Measurements from ENCODE around the gene SLC35E3.
A peak's percentile ranks its signal among the peaks of the same experiment; 100 is the strongest.

SLC35E3 gene

GRCh38 chr12:68745904-68746571 lies at the start of gene SLC35E3:
Gene SLC35E3 (plus strand): TSS chr12:68746176. CDS start chr12:68746378, 202 bp downstream.
- peak; percentile 96 for DNase-seq
- peak within 1 kb of the TSS; percentile 92 for H3K27ac Mint-ChIP-seq
- peaks cover 21% of the 10 kb centered on the region for H3K36me3 Mint-ChIP-seq
- CTCF ChIA-PET = interaction anchor here (1.1 kb wide), 1 partner anchor 386 kb away, joined by 3 read pairs; no protein-coding TSS in a partner anchor
- H3K4me3 Mint-ChIP-seq = peak within 1 kb of the TSS; percentile 98
- no peaks in the 10 kb centered on the region for H3K9me3 Mint-ChIP-seq
- peaks cover 63% of the 10 kb centered on the region for H3K4me1 Mint-ChIP-seq
- no peaks in the 10 kb centered on the region for H3K27me3 Mint-ChIP-seq

GRCh38 chr12:68699486-68699885 lies 46.5 kb upstream of the SLC35E3 start:
- H3K4me3 Mint-ChIP-seq = no peak overlapping the region
- no peak for DNase-seq
- H3K9me3 Mint-ChIP-seq = no peaks in the 10 kb centered on the region
- no peaks in the 10 kb centered on the region for H3K27me3 Mint-ChIP-seq
- no peak overlapping the region for H3K27ac Mint-ChIP-seq
- H3K4me1 Mint-ChIP-seq = no peaks in the 10 kb centered on the region
- CTCF ChIA-PET = no interaction called here
- H3K36me3 Mint-ChIP-seq = peaks cover 42% of the 10 kb centered on the region

- DNase-seq = no peak
- H3K4me1 Mint-ChIP-seq = peaks cover 2% of the 10 kb centered on the region
- H3K27me3 Mint-ChIP-seq = no peaks in the 10 kb centered on the region
- CTCF ChIA-PET = no interaction called here
- no peak overlapping the region for H3K4me3 Mint-ChIP-seq
- no peaks in the 10 kb centered on the region for H3K9me3 Mint-ChIP-seq
- H3K36me3 Mint-ChIP-seq = peaks cover 35% of the 10 kb centered on the region
- no peak overlapping the region for H3K27ac Mint-ChIP-seq
These were observed 18.2 kb upstream of the SLC35E3 start for GRCh38 chr12:68727776-68728175.

- no peaks in the 10 kb centered on the region for H3K27me3 Mint-ChIP-seq
- H3K4me1 Mint-ChIP-seq = peaks cover 2% of the 10 kb centered on the region
- DNase-seq = no peak
- peaks cover 28% of the 10 kb centered on the region for H3K36me3 Mint-ChIP-seq
- H3K4me3 Mint-ChIP-seq = no peak overlapping the region
- CTCF ChIA-PET = no interaction called here
- no peaks in the 10 kb centered on the region for H3K9me3 Mint-ChIP-seq
- no peak overlapping the region for H3K27ac Mint-ChIP-seq
These were observed 12.3 kb upstream of the SLC35E3 start for GRCh38 chr12:68733661-68734071.

- Mint-ChIP-seq H3K4me1 (peaks cover 13% of the 10 kb centered on the region), H3K27me3 (no peaks in the 10 kb centered on the region), H3K36me3 (peaks cover 24% of the 10 kb centered on the region), H3K27ac (no peak overlapping the region), H3K4me3 (no peak overlapping the region), H3K9me3 (no peaks in the 10 kb centered on the region)
- no peak for DNase-seq
- CTCF ChIA-PET = no interaction called here
These were observed 6.1 kb upstream of the SLC35E3 start for GRCh38 chr12:68739891-68740290.

- CTCF ChIA-PET = no interaction called here
- Mint-ChIP-seq H3K27me3 (no peaks in the 10 kb centered on the region), H3K36me3 (peaks cover 18% of the 10 kb centered on the region), H3K4me1 (peaks cover 39% of the 10 kb centered on the region), H3K27ac (no peak overlapping the region), H3K4me3 (no peak overlapping the region), H3K9me3 (no peaks in the 10 kb centered on the region)
- no peak for DNase-seq
These were observed 2.6 kb upstream of the SLC35E3 start for GRCh38 chr12:68743356-68743755.

- no peaks in the 10 kb centered on the region for H3K27me3 Mint-ChIP-seq
- peak overlapping the region; percentile 92 for H3K27ac Mint-ChIP-seq
- CTCF ChIA-PET = interaction anchor here (1.1 kb wide), 1 partner anchor 385 kb away, joined by 3 read pairs; no protein-coding TSS in a partner anchor
- H3K4me1 Mint-ChIP-seq = peaks cover 57% of the 10 kb centered on the region
- H3K36me3 Mint-ChIP-seq = peaks cover 18% of the 10 kb centered on the region
- no peak for DNase-seq
- no peaks in the 10 kb centered on the region for H3K9me3 Mint-ChIP-seq
- H3K4me3 Mint-ChIP-seq = peak overlapping the region; percentile 98
These were observed 536 bp upstream of the SLC35E3 start for GRCh38 chr12:68745376-68745903.

GRCh38 chr12:68746572-68747180 lies 700 bp downstream of the SLC35E3 start:
- CTCF ChIA-PET = interaction anchor here (1.1 to 1.3 kb wide), 2 partner anchors 61 to 387 kb away, joined by 3 read pairs; partner anchors contain the start of gene MDM2
- Mint-ChIP-seq H3K4me3 (peak overlapping the region; percentile 98), H3K9me3 (no peaks in the 10 kb centered on the region), H3K4me1 (peaks cover 63% of the 10 kb centered on the region), H3K27ac (peak overlapping the region; percentile 92), H3K36me3 (peaks cover 22% of the 10 kb centered on the region), H3K27me3 (no peaks in the 10 kb centered on the region)
- peak; percentile 57 for DNase-seq

- CTCF ChIA-PET = no interaction called here
- H3K27ac Mint-ChIP-seq = no peak overlapping the region
- H3K4me1 Mint-ChIP-seq = peaks cover 51% of the 10 kb centered on the region
- no peak for DNase-seq
- H3K36me3 Mint-ChIP-seq = peaks cover 33% of the 10 kb centered on the region
- no peak overlapping the region for H3K4me3 Mint-ChIP-seq
- no peaks in the 10 kb centered on the region for H3K27me3 Mint-ChIP-seq
- H3K9me3 Mint-ChIP-seq = no peaks in the 10 kb centered on the region
These were observed 3.5 kb downstream of the SLC35E3 start for GRCh38 chr12:68749443-68749842.

GRCh38 chr12:68749861-68750260 lies 3.9 kb downstream of the SLC35E3 start:
- Mint-ChIP-seq H3K9me3 (no peaks in the 10 kb centered on the region), H3K4me1 (peaks cover 51% of the 10 kb centered on the region), H3K27me3 (no peaks in the 10 kb centered on the region), H3K4me3 (no peak overlapping the region), H3K36me3 (peaks cover 38% of the 10 kb centered on the region), H3K27ac (no peak overlapping the region)
- CTCF ChIA-PET = no interaction called here
- DNase-seq = no peak

GRCh38 chr12:68750506-68750905 lies 4.5 kb downstream of the SLC35E3 start:
- Mint-ChIP-seq H3K9me3 (no peaks in the 10 kb centered on the region), H3K27me3 (no peaks in the 10 kb centered on the region), H3K36me3 (peaks cover 42% of the 10 kb centered on the region), H3K4me3 (no peak overlapping the region), H3K4me1 (peaks cover 46% of the 10 kb centered on the region), H3K27ac (no peak overlapping the region)
- no peak for DNase-seq
- CTCF ChIA-PET = no interaction called here

GRCh38 chr12:68755536-68756243 lies 9.7 kb downstream of the SLC35E3 start:
- Mint-ChIP-seq H3K4me1 (peaks cover 4% of the 10 kb centered on the region), H3K27ac (no peak overlapping the region), H3K4me3 (no peak overlapping the region), H3K27me3 (no peaks in the 10 kb centered on the region), H3K36me3 (peaks cover 46% of the 10 kb centered on the region), H3K9me3 (no peaks in the 10 kb centered on the region)
- no peak for DNase-seq
- CTCF ChIA-PET = no interaction called here

GRCh38 chr12:68759852-68760251 lies 13.9 kb downstream of the SLC35E3 start:
- H3K4me1 Mint-ChIP-seq = no peaks in the 10 kb centered on the region
- H3K9me3 Mint-ChIP-seq = no peaks in the 10 kb centered on the region
- H3K27ac Mint-ChIP-seq = no peak overlapping the region
- peaks cover 44% of the 10 kb centered on the region for H3K36me3 Mint-ChIP-seq
- CTCF ChIA-PET = no interaction called here
- no peak for DNase-seq
- no peak overlapping the region for H3K4me3 Mint-ChIP-seq
- no peaks in the 10 kb centered on the region for H3K27me3 Mint-ChIP-seq

- no peaks in the 10 kb centered on the region for H3K4me1 Mint-ChIP-seq
- H3K36me3 Mint-ChIP-seq = peaks cover 38% of the 10 kb centered on the region
- H3K9me3 Mint-ChIP-seq = no peaks in the 10 kb centered on the region
- CTCF ChIA-PET = no interaction called here
- no peaks in the 10 kb centered on the region for H3K27me3 Mint-ChIP-seq
- no peak overlapping the region for H3K27ac Mint-ChIP-seq
- no peak for DNase-seq
- no peak overlapping the region for H3K4me3 Mint-ChIP-seq
These were observed 14.9 kb downstream of the SLC35E3 start for GRCh38 chr12:68760806-68761441.
